GM18861 (cell line): Measurements from ENCODE around the gene CSNK2A2.

Experiments used
- ATAC-seq: cut with Tn5 transposase; IDR thresholded peaks from one replicate; pipeline ENCODE4 v1.9.1; 2021; ENCODE audit not compliant: unreplicated experiment

The CSNK2A2 gene

DNA sequence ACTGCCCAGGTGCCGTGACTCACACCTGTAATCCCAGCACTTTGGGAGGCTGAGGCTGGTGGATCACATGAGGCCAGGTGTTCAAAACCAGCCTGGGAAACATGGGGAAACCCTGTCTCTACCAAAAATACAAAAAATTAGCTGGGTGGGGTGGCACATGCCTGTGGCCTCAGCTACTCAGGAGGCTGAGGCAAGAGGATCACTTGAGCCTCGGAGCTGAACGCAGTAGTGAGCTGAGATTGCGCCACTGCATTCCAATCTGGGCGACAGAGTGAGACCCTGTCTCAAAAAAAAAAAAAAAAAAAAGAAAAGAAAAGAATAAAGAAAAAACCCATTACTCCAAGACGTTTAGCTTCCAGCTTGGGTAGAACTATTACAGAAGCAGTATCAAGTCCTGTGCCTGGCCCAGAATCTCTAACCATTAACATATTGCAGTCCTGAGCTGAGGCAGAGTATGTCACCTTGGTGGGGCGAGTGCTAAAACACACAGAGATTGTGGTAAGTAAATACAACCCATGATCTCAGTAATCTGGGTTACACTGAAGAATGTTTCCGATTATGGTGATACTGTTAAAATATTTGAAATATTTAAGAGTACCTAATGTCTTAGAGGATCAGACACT lies 45.5 kb downstream of the CSNK2A2 start:
- ATAC-seq: no peak

DNA sequence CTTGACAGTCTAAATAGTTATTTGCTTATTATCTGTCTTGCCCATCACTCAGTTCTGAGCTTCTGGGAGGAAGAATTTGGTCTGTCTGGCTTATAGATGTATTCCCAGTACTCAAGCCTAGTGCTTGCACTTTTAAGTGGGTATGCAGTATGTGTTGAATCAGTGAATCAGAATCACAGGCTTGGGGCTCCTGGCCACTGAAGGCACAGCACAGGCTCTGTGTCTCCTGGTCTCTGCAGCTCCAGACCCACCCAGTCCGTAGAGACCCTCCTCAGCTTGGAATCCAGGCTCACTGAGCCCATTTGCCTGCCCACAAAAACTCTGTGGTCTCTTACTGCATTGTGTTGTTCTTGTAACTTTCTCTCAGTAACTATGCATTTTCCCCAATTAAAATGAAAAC lies 49.4 kb downstream of the CSNK2A2 start:
- no peak for ATAC-seq

DNA sequence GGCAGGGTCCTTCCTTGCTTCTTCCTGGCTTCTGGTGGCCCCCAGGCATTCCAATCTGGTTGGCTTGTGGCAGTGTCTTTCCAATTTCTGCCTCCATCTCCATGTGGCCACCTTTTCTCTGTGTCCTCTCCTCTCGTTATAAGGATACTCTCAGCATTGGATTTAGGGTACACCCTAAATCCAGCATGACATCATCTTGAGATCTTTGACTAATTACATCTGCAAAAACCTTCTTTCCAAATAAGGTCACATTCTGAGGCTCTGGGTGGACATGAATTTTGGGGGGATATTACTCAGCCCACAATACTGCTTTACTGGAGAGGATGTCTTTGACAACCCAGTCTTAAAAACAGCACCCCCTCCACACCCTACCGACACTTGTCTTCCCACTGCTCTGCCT lies 49.8 kb downstream of the CSNK2A2 start:
- ATAC-seq: no peak

DNA sequence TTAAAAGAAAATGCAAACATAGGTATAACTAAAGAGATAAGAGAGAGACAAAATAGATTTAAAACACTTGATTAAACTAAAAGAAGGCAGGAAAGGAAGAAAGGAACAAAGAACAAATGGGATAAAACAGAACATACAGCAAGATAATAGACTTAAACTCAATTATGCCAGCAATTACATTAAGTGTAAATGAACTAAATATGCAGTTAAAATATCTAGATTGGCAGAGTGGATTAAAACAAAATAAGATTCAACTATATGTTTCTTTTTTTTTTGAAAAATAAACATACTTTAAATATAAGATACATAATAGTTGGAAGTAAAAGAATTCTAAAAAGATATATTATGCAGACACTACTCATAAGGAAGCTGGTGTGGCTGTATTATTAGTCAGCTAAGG lies 59.1 kb downstream of the CSNK2A2 start:
- no peak for ATAC-seq

DNA sequence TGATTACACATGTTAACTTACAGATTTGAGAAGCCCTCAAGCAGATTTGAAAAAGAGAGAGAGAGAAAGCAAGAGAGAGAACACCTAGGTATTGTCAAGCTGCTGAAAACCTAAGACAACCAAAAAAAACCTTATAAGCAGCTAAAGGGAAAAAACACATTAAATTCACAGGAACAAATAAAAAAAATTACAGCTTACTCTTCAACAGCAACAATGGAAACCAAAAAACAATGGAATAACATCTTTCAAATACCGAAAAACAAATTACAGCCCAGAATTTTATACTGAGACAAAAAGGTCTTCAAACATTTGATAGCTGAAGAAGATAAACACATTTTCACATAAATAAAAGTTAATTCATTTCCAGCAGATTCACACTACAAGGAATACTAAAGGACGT lies 60.3 kb downstream of the CSNK2A2 start:
- ATAC-seq: no peak

DNA sequence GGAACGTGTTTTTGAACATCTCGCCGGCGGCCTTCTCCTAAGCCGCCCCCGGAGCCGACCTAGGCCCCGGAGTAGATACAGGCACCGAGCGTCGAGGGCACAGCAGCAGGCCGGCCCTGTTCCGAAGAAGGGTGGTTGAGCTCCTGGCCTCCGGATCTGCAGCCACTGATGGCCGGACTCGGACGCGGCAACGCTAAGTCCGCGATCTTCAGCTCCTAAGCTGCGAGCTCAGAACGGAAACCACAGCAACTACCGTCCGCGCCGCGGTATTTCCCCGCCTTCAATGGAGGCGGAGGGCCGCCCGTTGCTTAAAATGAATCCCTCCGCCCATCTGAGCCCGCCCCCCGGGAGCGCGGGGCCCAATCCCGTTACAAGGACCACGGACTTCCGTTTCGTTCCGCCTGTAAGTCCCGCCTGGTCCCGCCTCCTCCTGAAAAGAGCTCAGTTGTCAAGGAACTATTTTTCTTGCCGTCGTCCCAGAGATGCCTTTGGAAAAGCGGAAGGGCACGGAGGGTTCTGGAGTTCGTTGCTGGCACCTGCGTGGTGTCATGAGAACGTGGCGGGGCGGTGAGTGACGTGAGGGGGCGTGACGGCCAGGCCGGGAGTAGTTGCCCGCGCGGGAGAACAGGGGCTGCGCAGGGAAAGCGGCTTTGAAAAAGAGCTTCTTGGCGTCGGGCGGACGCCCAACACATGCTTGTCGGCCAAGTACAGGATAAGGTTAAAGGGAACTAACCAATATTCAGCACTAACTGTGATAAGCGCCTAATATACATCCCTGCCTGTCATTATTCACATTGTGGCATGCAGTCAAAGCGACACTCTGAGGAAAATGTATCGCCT lies 68.6 kb downstream of the CSNK2A2 start, which contains the start of gene CFAP20:
Gene CFAP20 (minus strand): TSS at position 285 of the 840 bp plus-strand sequence. CDS start 266 bp downstream, at position 19.
- peak; percentile 82 for ATAC-seq

DNA sequence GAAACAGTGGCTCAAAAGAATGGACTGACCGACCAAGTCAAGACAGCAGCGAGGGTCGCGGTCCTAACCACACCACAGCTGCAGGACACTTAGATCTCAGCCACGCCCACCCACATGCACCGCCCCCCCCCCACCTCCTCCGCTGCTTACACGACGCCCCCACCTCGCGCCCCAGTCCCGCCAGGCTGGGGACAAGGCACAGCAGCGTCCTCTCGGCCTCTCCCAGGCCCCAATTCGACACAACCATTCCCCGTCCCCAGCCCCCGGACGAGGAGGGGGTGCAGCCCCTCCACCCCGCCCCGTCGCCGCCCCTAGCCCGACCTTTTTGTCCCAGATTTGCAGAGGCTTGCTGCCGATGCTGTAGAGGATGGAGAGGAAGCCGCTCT lies 69.2 kb downstream of the CSNK2A2 start:
- ATAC-seq: no peak

DNA sequence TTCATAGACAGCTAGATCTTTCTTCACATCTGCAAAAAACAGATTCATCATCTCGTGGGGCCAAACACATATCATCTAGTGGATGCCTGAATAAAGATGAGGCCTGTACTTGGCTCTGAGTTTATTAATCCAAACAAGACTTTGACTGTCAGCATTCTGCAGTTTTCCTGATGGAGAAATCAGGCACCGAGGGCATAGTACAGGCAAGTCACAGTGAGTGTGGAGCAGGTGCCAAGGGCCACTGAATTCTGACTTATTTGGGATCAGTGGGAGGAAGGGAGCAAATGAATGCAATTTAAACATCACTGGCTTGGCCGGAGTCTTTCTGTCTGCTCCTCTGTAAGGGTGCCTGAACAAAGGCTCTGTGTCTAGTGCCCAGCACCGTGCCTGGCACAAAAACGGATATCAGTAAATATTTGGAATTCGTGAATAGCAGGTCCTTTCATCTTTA lies 69.7 kb downstream of the CSNK2A2 start:
- no peak for ATAC-seq

DNA sequence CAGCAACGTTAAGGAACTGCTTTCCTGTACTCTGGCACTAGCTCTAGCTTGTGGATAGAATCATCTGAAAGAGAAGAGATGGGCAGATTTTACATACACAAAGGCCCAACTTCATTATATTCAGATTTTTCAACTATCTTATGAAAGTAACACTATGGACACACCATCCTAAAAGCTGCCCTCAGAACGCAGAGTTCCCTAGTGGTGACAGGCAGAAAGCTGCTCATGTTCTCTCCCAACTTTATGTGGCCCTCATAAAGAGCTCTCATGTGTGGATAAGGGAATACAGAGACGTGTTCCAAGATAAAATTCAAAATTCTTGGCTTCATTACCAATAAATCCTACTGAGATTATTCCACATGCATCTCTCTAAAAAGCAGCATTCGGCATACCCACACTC lies 70.3 kb downstream of the CSNK2A2 start:
- no peak for ATAC-seq

DNA sequence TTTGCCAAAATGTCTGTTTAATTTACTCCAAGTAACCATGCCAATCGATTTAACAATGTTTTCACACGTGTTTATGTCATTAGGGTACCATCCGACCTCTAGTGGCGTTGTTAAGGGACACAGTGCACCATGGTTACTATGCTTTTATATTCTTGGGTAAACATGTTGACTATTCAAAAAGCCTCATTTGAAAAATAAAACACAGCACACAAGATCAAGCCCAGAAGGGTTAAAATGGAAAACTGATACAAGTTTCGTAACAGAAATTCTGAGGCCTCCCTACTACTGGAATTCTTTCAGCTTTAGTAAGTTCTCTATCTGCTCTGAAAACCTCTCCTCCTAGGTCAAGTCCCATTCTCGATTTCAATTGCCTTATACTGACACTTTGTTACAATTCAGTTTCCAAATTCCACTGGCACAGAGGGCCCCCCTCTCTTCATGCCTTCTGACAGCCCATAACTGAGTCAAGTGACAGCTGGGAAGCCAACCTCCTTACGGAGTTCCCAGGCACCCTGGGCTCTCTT lies 70.8 kb downstream of the CSNK2A2 start:
- no peak for ATAC-seq

DNA sequence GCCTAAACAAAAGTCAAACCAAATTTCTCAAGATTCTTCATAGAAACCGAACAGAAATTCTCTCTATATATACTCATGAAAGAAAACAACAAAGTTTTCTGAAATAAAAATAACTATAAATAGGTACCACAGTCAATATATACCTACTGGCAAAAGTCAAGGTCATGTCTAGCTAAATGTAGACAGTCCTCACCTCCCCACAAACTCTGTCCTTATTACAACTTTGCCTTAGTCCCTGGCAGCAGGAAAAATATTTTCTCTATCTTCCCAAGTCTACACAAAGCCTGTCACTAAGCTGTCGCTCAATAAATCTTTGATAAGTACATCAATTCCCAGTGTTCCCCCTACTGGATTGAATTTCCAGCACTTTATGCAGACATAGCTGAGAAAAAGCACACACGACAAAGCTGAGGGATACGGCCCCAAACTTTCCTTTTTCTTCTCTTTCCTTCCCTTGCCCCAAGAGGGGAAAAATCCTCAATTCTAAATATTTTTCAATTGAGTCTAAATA lies 71.4 kb downstream of the CSNK2A2 start:
- ATAC-seq: no peak

DNA sequence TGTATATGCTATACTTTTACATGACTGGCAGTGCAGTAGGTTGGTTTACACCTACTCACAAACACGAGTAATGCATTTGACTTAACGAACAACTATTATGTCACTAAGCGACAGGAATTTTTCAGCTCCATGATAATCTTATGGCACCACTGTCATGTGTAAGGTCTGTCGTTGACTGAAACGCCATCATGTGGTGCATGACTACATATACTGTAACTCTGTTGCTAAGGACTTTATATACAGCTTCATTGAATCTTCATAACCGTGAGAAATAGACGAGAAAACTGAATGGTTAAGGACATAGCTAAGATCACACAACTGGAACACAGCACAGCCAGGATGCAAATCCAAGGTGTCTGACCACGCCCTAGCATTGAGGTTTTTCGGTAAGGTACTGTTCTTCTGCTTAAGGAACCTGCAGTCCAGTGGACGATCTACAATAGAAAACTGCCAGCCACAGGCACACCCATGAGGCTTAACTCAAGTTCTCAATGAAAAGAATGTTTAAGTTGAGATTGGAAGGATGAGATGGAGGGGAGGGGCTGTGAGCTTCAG lies 72.0 kb downstream of the CSNK2A2 start:
- no peak for ATAC-seq

DNA sequence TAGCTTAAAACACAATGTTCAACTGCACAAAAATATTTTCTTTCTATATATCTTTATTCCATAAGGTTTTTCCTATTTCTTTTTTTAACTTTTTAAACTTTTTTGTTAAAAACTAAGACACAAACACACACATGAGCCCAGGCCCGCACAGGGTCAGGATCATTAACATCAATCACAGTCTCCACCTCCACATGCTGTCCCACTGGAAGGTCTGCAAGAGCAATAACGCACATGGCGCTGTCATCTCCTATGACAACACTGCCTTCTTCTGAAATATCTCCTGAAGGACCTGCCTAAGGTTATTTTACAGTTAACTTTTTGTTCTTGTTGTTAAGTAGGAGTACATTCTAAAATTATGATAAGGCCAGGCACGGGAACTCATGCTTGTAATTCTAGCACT lies 72.9 kb downstream of the CSNK2A2 start:
- no peak for ATAC-seq

DNA sequence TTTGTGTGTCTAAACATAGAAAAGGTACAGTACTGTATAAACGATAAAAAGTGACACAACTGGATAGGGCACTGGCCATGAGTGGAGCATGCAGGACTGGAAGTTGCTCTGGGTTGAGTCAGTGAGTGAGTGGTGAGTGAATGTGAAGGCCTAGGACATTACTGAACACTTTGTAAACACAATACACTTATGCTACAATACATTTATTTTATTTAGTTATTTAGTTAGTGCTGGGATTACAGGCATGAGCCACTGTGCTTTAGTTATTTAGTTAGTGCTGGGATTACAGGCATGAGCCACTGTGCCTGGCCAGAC lies 73.3 kb downstream of the CSNK2A2 start:
- no peak for ATAC-seq

DNA sequence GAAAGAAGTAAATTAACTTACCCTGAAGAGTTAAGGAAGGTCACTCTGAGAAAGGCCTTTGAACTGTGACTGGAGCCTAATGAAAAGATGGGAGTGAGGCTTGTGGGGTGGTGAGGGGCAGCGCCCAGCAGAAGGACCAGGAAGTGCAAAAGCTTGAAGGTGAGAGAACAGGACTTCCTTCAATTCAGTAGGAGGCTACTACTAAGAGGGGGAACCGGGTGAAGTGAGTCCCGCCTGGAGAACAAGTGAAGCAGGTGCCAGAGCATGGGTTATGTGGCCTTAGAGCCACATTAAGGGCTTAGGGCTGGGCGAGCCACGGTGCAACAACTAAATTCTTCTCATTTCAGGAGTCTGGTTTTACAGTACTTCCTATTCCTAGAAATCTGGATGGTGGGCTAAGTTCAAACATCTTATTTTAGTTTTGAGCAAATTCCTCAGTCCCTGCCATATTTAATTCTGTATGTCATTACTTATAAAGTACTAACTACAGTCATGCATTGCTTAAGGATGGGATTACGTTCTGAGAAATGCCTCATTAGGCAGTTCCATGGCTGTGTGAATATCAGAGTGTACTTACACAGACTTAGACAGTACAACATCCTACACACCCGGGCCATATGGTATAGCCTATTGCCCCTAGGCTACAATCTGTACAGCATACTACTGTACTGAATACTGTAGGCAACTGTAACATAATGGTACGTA lies 73.9 kb downstream of the CSNK2A2 start:
- no peak for ATAC-seq

DNA sequence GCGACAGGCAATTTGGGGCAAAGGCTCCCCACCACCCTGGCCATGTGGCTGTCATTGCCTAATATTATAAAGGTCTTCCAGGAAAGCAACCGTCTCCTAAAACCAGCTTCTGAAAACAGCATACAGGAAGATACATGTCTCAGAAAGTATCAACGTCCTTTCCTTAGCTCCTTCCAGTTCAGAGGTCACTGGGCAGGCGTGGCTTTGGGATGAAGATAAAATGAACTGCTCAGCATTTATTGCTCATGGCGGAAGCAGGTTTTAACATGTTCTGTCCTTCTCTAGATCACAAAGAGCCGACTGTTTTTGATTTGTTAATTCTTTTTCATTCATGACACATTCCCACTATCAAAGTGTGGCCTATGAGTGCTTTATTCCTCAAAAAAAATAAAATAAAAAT lies 76.8 kb downstream of the CSNK2A2 start:
- no peak for ATAC-seq

DNA sequence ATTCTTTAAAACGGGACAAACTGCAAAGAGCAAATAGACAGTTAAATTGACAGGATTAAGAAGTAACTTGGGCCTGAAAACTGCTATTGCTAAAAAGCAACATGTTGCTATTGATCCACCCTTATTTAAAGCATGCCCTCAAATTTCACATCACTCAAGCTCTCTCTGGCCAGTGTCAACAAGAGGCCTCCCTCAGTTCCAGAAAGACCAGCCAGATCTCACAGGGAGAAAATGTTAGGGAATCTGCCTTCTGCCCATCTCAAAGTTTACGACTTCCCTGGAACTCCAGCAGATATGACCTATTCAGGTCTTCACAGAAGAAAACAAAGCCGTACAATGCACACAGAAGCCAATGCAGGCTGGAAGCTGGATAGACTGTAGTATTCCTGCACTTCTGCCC lies 77.7 kb downstream of the CSNK2A2 start:
- ATAC-seq: no peak

DNA sequence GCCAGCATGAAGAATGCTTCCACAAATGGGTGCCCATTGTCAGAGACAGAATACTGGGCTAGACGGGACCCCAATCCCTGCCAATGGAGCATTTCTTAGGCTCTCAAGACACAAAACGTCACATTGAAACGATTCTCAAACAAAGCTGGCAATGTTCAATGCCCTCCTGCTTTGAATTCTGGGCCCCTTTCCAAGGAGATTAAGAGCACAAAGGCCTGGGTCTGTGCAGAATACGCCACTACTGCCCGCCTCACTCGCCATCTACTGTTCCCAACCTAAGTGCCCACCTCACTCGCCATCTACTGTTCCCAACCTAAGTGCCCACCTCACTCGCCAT lies 78.4 kb downstream of the CSNK2A2 start:
- ATAC-seq: no peak

DNA sequence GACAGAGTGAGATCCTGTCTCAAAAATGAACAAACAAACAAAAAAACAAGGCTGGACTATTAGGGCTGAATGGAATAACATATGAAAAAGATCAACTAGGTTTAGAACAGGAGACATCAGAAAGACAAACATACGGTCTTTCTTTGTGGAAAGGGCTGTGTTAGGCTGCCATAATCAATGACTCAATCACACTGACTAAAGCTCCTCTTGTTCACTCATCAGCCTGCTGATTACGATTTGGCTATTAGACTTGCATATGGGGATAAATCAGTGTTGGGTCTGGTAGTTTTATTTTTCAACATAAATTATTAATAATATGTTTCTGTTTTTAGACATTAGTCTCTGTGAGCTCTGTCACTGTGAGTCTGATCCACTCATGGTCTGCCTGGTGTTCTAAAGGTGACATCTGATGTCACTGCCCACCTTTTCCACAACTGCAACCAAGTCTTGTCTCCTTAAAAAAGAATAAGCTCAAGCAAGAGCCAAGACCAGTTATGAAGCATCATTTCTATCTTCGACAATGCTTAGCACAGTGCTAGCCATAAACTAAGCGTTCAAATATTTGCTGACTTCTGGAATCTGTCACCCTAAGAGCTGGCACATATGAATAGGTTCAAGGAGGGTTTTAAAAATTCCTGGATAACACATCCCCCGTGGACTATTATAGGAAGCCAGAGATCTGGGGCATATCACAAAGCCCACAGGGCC lies 79.0 kb downstream of the CSNK2A2 start:
- no peak for ATAC-seq

DNA sequence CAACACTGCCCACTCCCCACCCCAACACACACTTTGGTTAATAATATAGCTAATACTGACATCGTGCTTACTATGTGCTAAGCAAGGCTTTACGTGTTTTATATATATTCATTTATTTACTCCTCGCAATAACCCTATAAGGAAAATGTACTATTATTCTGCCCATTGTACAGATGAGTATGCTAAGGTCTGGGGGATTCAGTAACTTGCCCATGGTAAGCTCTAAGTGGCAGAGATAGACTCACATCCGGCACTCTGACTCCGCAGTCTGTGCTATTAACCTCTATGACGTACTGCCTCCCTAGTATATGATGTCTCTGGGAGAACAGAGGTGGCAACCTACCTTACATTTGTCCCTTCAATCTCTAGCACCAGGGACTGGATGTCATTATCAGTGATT lies 81.4 kb downstream of the CSNK2A2 start:
- ATAC-seq: no peak

DNA sequence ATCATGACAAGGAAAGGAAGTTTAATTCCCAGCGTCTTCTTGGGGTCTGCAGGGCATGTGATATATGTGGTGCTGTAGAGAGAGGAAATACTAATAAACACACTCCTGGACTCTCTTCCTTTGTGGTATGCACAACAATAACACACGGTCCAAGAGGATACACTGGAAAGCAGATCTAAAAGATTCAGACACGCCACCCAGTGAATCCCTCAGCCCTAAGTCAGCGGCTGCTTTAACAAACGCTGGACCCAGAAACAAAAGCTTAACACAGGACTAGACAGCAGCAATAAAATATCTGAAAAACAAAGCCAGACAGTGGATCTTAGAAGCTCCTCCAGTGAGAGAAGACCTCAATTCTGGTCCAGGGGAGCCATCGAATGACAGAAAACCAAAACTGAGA lies 81.8 kb downstream of the CSNK2A2 start:
- ATAC-seq: no peak
